H1 (cell line): Measurements from ENCODE around the gene FGGY. TPM values are rescaled to one million over a fixed set of nuclear protein-coding genes. Genes with fewer than 3 reads are reported as not detected.

Experiments
- POU5F1 ChIP-seq: IDR thresholded peaks from 2 replicates; pipeline ENCODE4 v1.6.1; 2011; ENCODE audit warnings: low read depth, mild to moderate bottlenecking, low read length, moderate library complexity
- RFX5 ChIP-seq: IDR thresholded peaks from 2 replicates; pipeline ENCODE4 v1.6.1; 2011; ENCODE audit warnings: low read depth, low read length, improper control_type of control experiment, borderline replicate concordance
- polyA plus RNA-seq, 7 experiments: library from polyadenylated mRNA; depleted of rRNA in 3 of 7; stranded (reverse) in 5 of 7; unstranded in 2 of 7; fragments of >200 nt in 5 of 7; fragments of 200-250 nt in 2 of 7; gene quantifications; 1 replicate in 5 of 7; 2 replicates in 1 of 7; 4 replicates in 1 of 7; pipeline versions ENCODE4 v1.2.1 to v1.2.3, GENCODE V29; 2011 to 2013; ENCODE audit warnings: missing spikeins in 2 of 7, mixed read lengths in 2 of 7
- total RNA-seq: library from RNA; stranded (reverse); fragmentation: NEBNext Ultra II Directional; extraction: Animal tissue kit (Norgen Biotek cat#: 25700); gene quantifications from 2 replicates; pipeline ENCODE4 v1.2.1, GENCODE V29; 2021

FGGY gene
- total and polyA plus RNA-seq, 2 of the 8 experiments (the other 6 are each of a cell fraction or from before 2014, with no cell fraction given): 10.3 to 12.5 TPM

DNA sequence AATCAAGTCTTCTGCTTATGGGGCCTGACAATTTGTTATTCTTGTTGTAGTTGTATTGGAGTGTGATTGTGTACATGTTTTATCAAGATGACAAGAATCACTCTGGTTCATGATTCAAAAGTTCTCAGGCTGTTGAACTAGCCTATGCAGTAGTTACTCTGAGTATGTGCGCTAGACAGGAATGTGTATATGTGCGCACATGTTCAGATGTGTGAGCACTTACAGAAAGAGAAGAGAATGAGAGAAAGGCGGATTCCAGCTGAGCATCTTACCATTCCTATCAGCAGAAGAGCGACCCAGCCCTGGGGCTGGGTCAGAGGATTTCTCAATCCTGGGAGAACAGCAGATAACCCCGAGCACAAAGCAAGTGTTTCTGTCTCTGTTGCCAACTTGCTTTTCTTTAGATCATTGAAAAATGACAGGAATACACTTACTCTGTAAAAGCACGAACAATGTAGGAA lies 407.1 kb downstream of the FGGY start (continued):
- TF ChIP-seq POU5F1 (no peak), RFX5 (no peak)
